IMR-90 (cell line): ENCODE data around the gene MERTK. TPM values are rescaled to one million over a fixed set of nuclear protein-coding genes. Genes with fewer than 3 reads are reported as not detected.
"Not testable (repeated sequence)": the region's sequence is repeated elsewhere in the genome, so short reads cannot be mapped to it uniquely, and the experiment has no call there.

Experiments
- ATAC-seq: fragments of 200-7000 bp; cut with Tn5 transposase; 2 replicates; pipeline ENCODE4 v1.9.1; 2020; ENCODE audit warnings: low read depth, mild to moderate bottlenecking, moderate library complexity
- BruUV-seq: library from RNA; stranded (reverse); fragments of 400-500 nt; replicated peaks from 2 replicates; lab custom pipeline; 2021; lab: Mats Ljungman, UMichigan
- CTCF ChIA-PET: fragments of 300-600 bp; formaldehyde crosslinking; extraction: SDS; loops from one replicate; lab custom pipeline; 2021; ENCODE audit warnings: antibody characterized with exemption; lab: Yijun Ruan, JAX
- POLR2A ChIA-PET: fragments of 300-600 bp; sonication (Branson Sonifier 250); formaldehyde crosslinking; loops from one replicate; lab custom pipeline; 2022; ENCODE audit warnings: antibody characterized with exemption; ENCODE audit not compliant: unreplicated experiment; lab: Charles Lee
- DNase-seq: peaks from one replicate; pipeline ENCODE4 v3.0.0; 2013
- H2AFZ ChIP-seq: replicated peaks from 2 replicates; pipeline ENCODE3; 2013; ENCODE audit warnings: low read length, mild to moderate bottlenecking; ENCODE audit not compliant: poor library complexity
- H2AK5ac ChIP-seq: 2 replicates; pipeline ENCODE4 v1.6.1; 2013; ENCODE audit warnings: low read depth, low read length, inconsistent platforms
- H2AK9ac ChIP-seq: replicated peaks from 2 replicates; pipeline ENCODE3; 2013; ENCODE audit warnings: mild to moderate bottlenecking, low read depth, low read length, moderate library complexity; ENCODE audit not compliant: poor library complexity
- H2BK120ac ChIP-seq: 2 replicates; pipeline ENCODE4 v1.6.1; 2013; ENCODE audit warnings: low read depth, low read length, inconsistent platforms
- H2BK15ac ChIP-seq: 3 replicates; pipeline ENCODE4 v1.6.1; 2013; ENCODE audit warnings: low read depth, low read length, inconsistent platforms
- H2BK20ac ChIP-seq: 2 replicates; pipeline ENCODE4 v1.6.1; 2013; ENCODE audit warnings: low read depth, mild to moderate bottlenecking, inconsistent platforms, low read length, moderate library complexity
- H2BK5ac ChIP-seq: 2 replicates; pipeline ENCODE4 v1.6.1; 2013; ENCODE audit warnings: mild to moderate bottlenecking, low read depth, low read length, inconsistent platforms; ENCODE audit not compliant: poor library complexity, severe bottlenecking
- H3K14ac ChIP-seq: replicated peaks from 2 replicates; pipeline ENCODE4 v1.6.1; 2013; ENCODE audit warnings: low read depth, low read length, inconsistent platforms
- H3K18ac ChIP-seq: 2 replicates; pipeline ENCODE4 v1.6.1; 2013; ENCODE audit warnings: low read depth, low read length, control low read depth
- H3K23ac ChIP-seq: 2 replicates; pipeline ENCODE4 v1.6.1; 2013; ENCODE audit warnings: low read depth, low read length, inconsistent platforms
- H3K27ac ChIP-seq: 2 replicates; pipeline ENCODE4 v1.5.1; 2013; ENCODE audit warnings: mild to moderate bottlenecking, control low read depth, low read length; ENCODE audit not compliant: insufficient read depth
- H3K27me3 ChIP-seq: 2 replicates; pipeline ENCODE4 v1.6.1; 2013; ENCODE audit warnings: low read length; ENCODE audit not compliant: control insufficient read depth, insufficient read depth
- H3K36me3 ChIP-seq: 2 replicates; pipeline ENCODE4 v1.6.1; 2013; ENCODE audit warnings: low read length, mixed read lengths; ENCODE audit not compliant: control insufficient read depth, insufficient read depth
- H3K4ac ChIP-seq: 2 replicates; pipeline ENCODE4 v1.6.1; 2013; ENCODE audit warnings: low read depth, low read length, inconsistent platforms
- H3K4me1 ChIP-seq: 2 replicates; pipeline ENCODE4 v1.6.1; 2013; ENCODE audit warnings: low read length, mixed read lengths; ENCODE audit not compliant: control insufficient read depth, insufficient read depth
- H3K4me2 ChIP-seq: 2 replicates; pipeline ENCODE4 v1.6.1; 2013; ENCODE audit warnings: low read depth, mild to moderate bottlenecking, control low read depth, low read length, moderate library complexity
- H3K4me3 ChIP-seq: 2 replicates; pipeline ENCODE4 v1.5.1; 2013; ENCODE audit warnings: low read depth, mild to moderate bottlenecking, control low read depth, low read length, moderate library complexity; ENCODE audit not compliant: insufficient read depth
- H3K56ac ChIP-seq: 2 replicates; pipeline ENCODE4 v1.6.1; 2013; ENCODE audit warnings: low read length, inconsistent platforms; ENCODE audit not compliant: insufficient read depth; ENCODE audit errors: extremely low read depth
- H3K79me1 ChIP-seq, 2 experiments: 2 replicates each; pipeline ENCODE4 v1.6.1; 2013; ENCODE audit warnings: low read length in 2 of 2, inconsistent platforms in 1 of 2, low read depth in 1 of 2
- H3K9ac ChIP-seq: 2 replicates; pipeline ENCODE4 v1.6.1; 2013; ENCODE audit warnings: low read depth, low read length, control low read depth
- H3K9me1 ChIP-seq: 2 replicates; pipeline ENCODE4 v1.6.1; 2013; ENCODE audit warnings: low read length, inconsistent platforms; ENCODE audit not compliant: insufficient read depth
- H3K9me3 ChIP-seq: 2 replicates; pipeline ENCODE4 v1.6.1; 2013; ENCODE audit warnings: low read length; ENCODE audit not compliant: control insufficient read depth, insufficient read depth
- H4K20me1 ChIP-seq: 2 replicates; pipeline ENCODE4 v1.6.1; 2013; ENCODE audit warnings: low read length, inconsistent platforms; ENCODE audit not compliant: insufficient read depth
- H4K5ac ChIP-seq: 2 replicates; pipeline ENCODE4 v1.6.1; 2013; ENCODE audit warnings: mild to moderate bottlenecking, low read depth, low read length, control low read depth
- H4K8ac ChIP-seq, 2 experiments: 2 replicates each; pipeline ENCODE4 v1.6.1; 2013; ENCODE audit warnings: low read depth in 2 of 2, low read length in 2 of 2, control low read depth in 1 of 2, inconsistent platforms in 1 of 2
- H4K91ac ChIP-seq: 2 replicates; pipeline ENCODE4 v1.6.1; 2013; ENCODE audit warnings: low read depth, low read length, inconsistent platforms; ENCODE audit not compliant: insufficient read depth
- SMC3 ChIP-seq: fragments of 150-350 bp; IDR thresholded peaks from 2 replicates; pipeline ENCODE4 v1.6.1; 2016; ENCODE audit warnings: low read depth, mild to moderate bottlenecking, antibody characterized with exemption, low read length, moderate library complexity
- WGBS, 2 experiments: methylation state at CpG; one replicate each; pipeline versions ENCODE4 v1.1.5 to v1.1.7; 2013; ENCODE audit warnings: missing lambda C conversion rate in 2 of 2; ENCODE audit not compliant: insufficient read length in 1 of 2; ENCODE audit errors: extremely low coverage in 2 of 2; 5-methylcytosine and 5-hydroxymethylcytosine counted together
- dilution Hi-C: fragments of 300-500 bp; cut with HindIII; formaldehyde crosslinking; loops from one replicate; pipeline ENCODE4 v1.14.3; 2018; ENCODE audit warnings: low sequenced_read_pairs; ENCODE audit not compliant: unreplicated experiment
- in situ Hi-C: fragments of 300-500 bp; cut with MboI; formaldehyde crosslinking; loops from 3 replicates; pipeline ENCODE4 v1.14.3; 2019; ENCODE audit warnings: low sequenced_read_pairs, inconsistent platforms, mixed read lengths
- intact Hi-C: fragments of 100-400 bp; cut with micrococcal nuclease; formaldehyde crosslinking; loops from 2 replicates; pipeline ENCODE4 v1.10.0; 2022
- polyA plus RNA-seq, 3 experiments: library from polyadenylated mRNA; depleted of rRNA; stranded (reverse); fragments of >200 nt; gene quantifications; 2 replicates each; pipeline ENCODE4 v1.2.3, GENCODE V29; 2012; ENCODE audit warnings: low replicate concordance in 1 of 3
- total RNA-seq: library from RNA; depleted of rRNA; stranded (reverse); fragments of >200 nt; gene quantifications from 2 replicates; pipeline ENCODE4 v1.2.3, GENCODE V29; 2012

The MERTK gene
- total and polyA plus RNA-seq, 2 of the 4 experiments (the other 2 are of a cell fraction): 0.36 to 0.62 TPM

DNA sequence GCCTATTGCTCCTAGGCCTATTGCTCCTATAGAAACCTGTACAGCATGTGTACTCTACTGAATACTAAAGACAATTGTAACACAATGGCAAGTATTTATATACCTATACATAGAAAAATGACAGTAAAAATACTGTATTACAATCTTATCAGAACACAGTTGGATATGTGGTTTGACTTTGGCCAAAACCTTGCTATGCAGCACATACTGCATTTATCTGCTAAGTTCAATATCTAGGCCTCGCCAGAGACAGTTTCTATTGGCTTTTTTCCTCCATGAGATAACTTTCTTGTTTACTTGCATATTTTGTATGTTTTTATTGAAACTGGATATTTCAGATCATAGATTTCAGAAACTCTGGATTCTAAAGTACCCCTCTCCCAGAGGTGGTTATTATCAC, 137.4 kb downstream of the MERTK start:
- no peaks in the 10 kb centered on the region for H3K36me3 ChIP-seq
- no peak overlapping the region for H2BK20ac ChIP-seq
- no peak for TF ChIP-seq SMC3
- H3K27ac ChIP-seq: no peak overlapping the region
- dilution Hi-C loops (no loop called here), intact Hi-C loops (no loop called here), in situ Hi-C loops (no loop called here)
- no peak overlapping the region for H2AFZ ChIP-seq
- no peaks in the 10 kb centered on the region for H4K20me1 ChIP-seq
- ChIA-PET POLR2A (no interaction called here), CTCF (interaction anchor here (0.6 kb wide), 1 partner anchor 141 kb away, joined by 3 read pairs; no protein-coding TSS in a partner anchor)
- no peak overlapping the region for H3K56ac ChIP-seq
- H3K27me3 ChIP-seq: no peaks in the 10 kb centered on the region
- H3K4me2 ChIP-seq: no peak overlapping the region
- no peak overlapping the region for H4K8ac ChIP-seq
- no TSS peak for BruUV-seq
- H3K79me1 ChIP-seq: no peaks in the 10 kb centered on the region
- no peak overlapping the region for H3K9ac ChIP-seq
- H3K9me3 ChIP-seq: 0 out of 2 replicates have a peak, but pooled peaks cover 1% of the 10 kb centered on the region
- H3K9me1 ChIP-seq: no peaks in the 10 kb centered on the region; the same call in 1 of the 2 replicates
- H4K5ac ChIP-seq: no peak overlapping the region
- H3K18ac ChIP-seq: no peak overlapping the region
- no peak overlapping the region for H2BK5ac ChIP-seq
- H2BK120ac ChIP-seq: no peak overlapping the region
- H2AK9ac ChIP-seq: no peak overlapping the region
- peaks cover 3% of the 10 kb centered on the region; the same call in 1 of the 2 replicates for H3K4me1 ChIP-seq
- WGBS, 2 experiments: no CpG with 5 or more reads among the region's 1 CpG
- no peak overlapping the region for H3K23ac ChIP-seq
- no peak overlapping the region for H3K4ac ChIP-seq
- no peak for ATAC-seq
- H2AK5ac ChIP-seq: no peak overlapping the region
- no peak overlapping the region for H2BK15ac ChIP-seq
- H3K4me3 ChIP-seq: no peak overlapping the region
- DNase-seq: no peak
- no peak overlapping the region for H3K14ac ChIP-seq
- H4K91ac ChIP-seq: no peak overlapping the region

DNA sequence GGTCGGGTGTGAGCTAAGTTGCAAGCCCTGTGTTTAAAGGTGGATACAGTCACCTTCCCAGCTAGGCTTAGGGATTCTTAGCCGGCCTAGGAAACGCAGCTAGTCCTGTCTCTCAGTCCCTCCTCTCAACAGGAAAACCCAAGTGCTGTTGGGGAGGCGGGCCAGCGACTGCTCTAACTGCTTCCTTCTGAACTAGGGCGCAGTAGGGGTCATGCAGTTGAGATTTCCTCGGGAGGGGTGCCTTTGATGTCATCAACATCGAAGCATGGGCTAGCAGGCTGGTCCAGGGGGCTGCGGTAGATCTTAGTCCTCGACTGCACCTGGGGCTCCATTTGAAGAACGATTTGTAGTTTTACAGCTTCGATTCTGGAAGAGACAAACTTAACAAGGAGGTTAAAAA, 141.1 kb downstream of the MERTK start:
- H3K4me3 ChIP-seq, CTCF ChIA-PET, H4K8ac ChIP-seq, in situ Hi-C loops, BruUV-seq, H3K4me1 ChIP-seq, H3K79me1 ChIP-seq, H2AFZ ChIP-seq, H4K91ac ChIP-seq, H3K56ac ChIP-seq, H2BK15ac ChIP-seq, H3K14ac ChIP-seq, H3K9ac ChIP-seq, ATAC-seq, H3K9me1 ChIP-seq, H2AK5ac ChIP-seq, H2BK5ac ChIP-seq, H3K4ac ChIP-seq, H3K36me3 ChIP-seq, H4K20me1 ChIP-seq, H2BK120ac ChIP-seq, H3K4me2 ChIP-seq, H3K27me3 ChIP-seq, H2BK20ac ChIP-seq, DNase-seq, H3K18ac ChIP-seq, intact Hi-C loops, dilution Hi-C loops, H3K23ac ChIP-seq, H4K5ac ChIP-seq, POLR2A ChIA-PET, H2AK9ac ChIP-seq, H3K9me3 ChIP-seq, H3K27ac ChIP-seq: not testable (repeated sequence)
- WGBS, 2 experiments: 72% methylated on average over 3 of the region's 12 CpGs; no CpG with 5 or more reads in 1 of the 2 experiments
